Limb (tissue), 2 donors: Measurements from ENCODE around the gene OR1I1.

ENCODE experiments used
- DNase-seq, 2 donors: peaks; one replicate each; pipeline ENCODE4 v3.0.0-alpha.2; 2016; ENCODE audit errors: extremely low spot score in 2 of 2

OR1I1 gene

DNA sequence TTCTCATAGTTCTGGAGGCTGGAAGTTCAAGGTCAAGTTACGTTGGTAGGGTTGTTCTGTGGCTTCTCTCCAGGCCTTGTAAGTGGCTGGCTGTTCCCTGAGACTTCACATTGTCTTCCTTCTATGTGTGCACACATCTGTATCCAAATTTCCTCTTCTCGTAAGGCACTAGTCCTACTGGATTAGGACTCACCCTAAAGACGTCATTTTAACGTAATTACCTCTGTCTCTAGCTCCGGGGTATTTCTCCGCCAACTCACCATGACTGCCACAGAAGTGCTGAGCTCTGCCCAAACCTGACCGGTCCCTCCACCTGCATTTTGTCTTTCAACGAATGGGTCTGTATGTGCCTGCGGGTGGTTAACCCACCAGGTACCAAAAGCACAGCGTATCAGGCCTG lies 16.4 kb downstream of the OR1I1 start:
- DNase-seq = no peak

DNA sequence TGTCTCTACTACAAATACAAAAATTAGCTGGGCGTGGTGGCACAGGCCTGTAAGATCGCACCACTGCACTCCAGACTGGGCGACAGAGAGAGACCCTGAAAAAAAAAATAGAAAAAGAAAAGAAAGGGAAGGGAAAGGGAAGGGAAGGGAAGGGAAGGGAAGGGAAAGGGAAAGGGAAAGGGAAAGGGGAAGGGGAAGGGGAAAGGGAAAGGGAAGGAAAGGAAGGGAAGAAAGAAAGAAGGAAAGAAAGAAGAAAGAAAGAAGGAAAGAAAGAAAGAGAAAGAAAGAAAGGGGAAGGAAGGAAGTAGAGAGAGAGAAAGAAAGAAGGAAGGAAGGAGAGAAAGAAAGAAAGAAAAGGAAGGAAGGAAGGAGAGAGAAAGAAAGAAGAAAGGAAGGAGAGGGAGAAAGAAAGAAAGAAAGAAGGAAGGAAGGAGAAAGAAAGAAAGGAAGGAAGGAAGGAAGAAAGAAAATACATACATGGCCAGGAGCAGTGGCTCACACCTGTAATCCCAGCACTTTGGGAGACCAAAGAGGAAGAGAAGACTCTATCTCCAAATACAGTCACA lies 17.1 kb downstream of the OR1I1 start:
- no peak for DNase-seq

DNA sequence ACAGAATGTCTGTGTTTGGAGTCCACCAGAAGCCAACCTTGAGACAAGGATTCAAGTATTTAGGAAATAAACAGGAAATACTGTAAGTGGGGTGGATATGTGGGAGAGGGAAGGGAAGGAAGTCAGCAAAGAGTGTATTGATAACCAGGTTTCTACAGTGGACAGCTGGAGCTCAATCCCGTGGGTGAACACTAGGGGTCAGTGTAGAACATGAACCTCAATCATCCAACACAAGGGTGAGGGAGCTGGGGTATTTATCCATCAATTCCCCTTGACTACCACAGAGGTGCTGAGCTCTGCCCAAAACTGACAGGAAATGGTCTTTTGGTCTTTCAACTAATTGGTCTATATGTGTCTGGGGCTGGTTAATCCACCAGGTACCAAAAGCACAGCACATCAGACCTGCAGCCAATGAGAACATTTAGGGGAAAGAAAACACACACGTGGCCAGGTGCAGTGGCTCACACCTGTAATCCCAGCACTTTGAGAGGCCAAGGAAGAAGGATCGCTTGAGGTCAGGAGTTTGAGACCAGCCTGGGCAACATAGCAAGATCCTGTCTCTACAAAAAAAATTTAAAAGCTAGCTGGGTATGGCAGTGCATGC lies 19.6 kb downstream of the OR1I1 start:
- DNase-seq = no peak

DNA sequence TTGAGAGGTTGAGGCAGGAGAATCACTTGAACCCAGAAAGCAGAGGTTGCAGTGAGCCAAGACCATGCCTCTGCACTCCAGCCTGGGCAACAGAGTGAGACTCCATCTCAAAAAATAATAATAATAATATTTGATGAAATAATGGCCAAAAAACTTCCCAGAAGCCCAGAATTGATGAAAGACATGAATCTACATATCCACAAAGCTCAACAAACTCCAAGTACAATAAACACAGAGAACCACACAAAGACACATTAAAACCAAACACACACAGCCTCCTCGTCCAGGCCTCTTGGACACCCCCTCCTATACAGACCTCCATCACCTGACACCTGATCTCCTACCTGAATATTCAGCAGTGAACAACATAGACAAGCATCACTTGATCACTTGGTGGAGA lies 22.0 kb downstream of the OR1I1 start:
- no peak for DNase-seq

DNA sequence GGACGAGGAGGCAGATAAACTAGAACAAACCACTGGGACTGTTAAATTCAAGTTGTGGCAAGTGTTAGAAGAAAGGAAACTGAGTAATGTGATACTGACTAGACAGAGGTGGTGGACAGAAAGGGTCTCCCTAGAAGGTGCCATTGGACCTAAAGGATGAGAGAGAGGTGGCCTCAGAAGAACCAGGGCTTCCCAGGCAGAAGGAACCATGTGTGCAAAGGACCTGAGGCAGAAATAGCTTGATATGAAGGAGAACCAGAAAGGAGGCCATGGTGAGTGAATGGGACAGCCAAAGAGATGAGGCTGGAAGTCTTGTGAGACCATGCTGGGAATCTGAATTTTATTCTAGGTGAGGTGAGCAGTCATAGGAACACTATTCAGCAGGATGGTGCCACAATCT lies 22.4 kb downstream of the OR1I1 start:
- no peak for DNase-seq

DNA sequence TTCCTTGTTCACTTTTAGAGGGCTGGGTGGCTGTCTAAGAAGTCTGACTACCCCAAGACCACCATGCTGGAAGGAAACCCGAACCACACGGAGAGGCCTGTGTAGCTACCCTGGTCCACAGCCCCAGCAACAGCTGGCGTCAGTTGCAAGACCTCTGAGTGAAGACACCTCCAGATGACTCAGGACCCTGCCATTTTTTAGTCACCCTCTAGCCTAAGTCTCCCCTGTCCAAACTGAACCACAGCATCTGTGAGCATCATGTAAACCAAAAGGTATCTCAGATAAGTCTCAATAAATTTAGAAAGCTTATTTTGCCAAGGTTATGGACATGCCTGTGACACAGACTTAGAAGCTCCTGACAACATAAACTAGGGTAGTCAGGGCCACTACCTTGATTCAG lies 23.0 kb downstream of the OR1I1 start:
- no peak for DNase-seq

DNA sequence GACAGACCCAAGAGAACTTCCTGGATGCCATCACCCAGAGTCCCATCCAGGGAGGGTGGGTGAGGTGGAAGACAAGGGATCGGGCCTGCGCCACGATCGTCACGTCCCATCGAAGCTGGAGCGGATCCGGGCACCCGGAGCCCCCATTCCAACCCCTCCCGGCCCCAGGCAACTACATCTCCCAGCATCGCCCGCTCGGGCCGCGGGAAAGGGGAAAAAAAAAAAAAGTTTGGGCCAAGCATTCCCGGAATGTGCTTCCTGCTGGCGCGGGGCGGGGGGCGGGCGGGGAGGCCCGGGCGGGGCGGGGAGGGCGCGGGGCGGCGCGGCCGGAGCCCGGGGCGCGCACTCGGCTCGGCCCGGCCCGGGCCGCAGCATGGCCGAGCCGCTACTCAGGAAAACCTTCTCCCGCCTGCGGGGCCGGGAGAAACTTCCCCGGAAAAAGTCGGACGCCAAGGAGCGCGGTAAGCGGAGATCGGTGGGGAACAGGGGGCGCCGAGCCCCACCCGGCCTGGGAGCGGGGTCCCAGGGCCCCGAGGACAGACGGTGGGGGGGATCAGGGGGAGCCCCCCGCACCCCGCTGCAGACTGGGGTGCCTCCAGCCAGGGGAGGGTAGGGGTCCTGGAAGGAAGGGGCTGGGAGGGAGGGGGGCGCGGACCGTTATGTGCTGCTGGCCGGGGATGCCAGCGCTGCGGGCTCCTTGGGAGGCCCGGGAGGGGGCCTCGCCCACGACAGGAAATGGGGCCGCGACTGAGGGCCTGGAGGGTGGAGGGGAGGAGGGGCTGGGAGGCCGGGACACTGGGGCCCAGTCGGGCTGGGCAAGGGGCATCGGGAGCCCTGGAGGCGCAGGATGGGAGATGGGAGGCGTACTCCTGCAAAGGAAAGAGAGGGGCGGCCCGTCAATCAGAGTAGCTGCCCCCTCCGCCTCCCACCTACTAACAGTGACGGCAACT lies 25.3 kb downstream of the OR1I1 start, which contains the start of gene SYDE1:
Gene SYDE1 (plus strand): TSS at position 341 of the 950 bp plus-strand sequence. CDS start 33 bp downstream, at position 374.
- peak; percentile 57 to 79 for DNase-seq

DNA sequence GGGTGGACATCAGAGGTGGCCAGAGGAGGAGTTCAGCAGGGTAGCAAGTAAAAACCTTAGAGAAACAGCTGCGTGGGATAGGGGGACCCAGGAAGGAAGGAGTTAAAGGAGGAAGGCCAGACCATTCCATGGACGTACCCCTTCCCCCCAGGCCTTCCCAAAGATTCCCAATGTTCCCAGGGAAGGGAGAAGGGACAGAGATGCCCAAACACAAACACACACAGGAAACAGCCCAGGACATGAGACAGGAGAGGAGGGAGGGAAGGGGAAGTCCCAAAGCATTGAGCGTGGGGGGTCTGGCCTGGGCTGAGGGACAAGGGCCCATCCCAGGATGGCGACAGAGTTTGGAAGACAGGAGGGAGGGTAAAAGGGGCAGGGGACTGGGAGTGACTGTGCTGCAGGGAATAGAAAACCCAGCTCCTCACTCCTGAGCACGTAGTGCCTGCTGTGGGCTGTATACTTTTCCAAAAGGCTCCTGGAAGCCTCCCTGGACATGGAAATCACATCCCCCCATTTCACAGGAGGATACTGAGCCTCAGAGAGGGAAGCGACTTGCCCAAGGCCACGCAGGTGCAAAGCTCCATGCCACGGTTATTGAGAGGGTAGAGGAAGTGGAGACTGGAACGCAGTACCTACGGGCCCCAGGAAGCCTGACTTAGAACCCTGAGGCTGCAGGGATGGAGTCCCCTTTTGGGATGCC lies 26.3 kb downstream of the OR1I1 start:
- DNase-seq = no peak

DNA sequence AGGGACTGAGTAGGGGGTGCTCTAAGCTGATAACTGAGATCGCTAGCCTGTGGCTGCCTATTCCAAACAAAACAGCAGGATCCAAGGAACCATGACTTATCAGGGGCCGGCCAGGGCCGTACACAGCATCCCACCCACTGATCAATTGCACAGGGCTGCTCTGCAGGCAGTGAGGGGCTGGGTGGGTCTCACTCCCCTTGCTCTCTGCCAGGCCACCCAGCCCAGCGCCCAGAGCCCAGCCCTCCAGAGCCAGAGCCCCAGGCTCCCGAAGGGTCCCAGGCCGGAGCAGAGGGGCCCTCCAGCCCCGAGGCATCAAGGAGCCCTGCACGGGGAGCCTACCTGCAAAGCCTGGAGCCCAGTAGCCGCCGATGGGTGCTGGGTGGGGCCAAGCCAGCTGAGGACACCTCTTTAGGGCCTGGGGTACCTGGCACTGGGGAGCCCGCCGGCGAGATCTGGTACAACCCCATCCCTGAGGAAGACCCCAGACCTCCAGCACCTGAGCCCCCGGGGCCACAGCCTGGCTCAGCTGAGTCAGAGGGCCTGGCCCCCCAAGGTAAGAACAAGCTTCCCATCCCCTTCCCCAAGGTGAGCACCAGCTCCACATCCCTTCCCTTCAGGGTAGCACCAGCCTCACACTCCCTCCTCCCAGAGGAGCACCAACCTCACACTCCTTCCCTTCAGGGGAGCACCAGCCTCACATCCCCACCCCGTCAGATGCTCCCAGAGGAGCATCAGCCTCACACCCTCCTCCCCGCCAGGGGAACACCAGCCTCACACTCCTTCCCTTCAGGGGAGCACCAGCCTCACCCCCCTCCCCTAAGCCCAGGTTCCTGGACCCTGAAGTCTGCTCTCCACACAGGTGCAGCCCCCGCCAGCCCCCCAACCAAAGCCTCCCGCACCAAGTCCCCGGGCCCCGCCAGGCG lies 27.1 kb downstream of the OR1I1 start:
- DNase-seq = no peak

DNA sequence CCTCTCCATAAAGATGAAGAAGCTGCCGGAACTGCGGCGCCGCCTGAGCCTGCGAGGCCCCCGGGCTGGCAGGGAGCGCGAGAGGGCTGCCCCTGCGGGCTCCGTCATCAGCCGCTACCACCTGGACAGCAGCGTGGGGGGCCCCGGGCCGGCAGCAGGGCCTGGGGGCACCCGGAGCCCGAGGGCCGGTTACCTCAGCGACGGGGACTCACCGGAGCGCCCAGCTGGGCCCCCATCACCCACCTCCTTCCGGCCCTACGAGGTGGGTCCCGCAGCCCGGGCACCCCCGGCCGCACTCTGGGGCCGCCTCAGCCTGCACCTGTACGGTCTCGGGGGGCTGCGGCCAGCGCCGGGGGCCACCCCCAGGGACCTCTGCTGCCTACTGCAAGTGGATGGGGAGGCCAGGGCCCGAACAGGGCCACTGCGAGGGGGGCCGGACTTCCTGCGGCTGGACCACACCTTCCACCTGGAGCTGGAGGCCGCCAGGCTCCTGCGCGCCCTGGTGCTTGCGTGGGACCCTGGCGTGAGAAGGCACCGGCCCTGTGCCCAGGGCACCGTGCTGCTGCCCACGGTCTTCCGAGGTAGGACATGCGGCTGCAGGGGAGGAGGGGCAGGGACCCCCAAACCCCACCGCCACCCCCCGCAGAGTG lies 27.9 kb downstream of the OR1I1 start:
- no peak for DNase-seq

DNA sequence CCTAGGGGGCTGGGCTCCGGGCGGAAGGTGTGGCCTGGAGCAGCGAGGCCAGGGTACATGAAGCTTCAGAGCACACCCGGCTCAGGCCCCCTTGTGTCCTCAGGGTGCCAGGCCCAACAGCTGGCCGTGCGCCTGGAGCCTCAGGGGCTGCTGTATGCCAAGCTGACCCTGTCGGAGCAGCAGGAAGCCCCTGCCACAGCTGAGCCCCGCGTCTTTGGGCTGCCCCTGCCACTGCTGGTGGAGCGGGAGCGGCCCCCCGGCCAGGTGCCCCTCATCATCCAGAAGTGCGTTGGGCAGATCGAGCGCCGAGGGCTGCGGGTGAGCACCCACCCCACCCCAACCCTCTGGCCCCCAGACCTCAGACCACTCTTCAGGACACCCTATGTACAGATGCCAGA lies 28.4 kb downstream of the OR1I1 start:
- DNase-seq = no peak

DNA sequence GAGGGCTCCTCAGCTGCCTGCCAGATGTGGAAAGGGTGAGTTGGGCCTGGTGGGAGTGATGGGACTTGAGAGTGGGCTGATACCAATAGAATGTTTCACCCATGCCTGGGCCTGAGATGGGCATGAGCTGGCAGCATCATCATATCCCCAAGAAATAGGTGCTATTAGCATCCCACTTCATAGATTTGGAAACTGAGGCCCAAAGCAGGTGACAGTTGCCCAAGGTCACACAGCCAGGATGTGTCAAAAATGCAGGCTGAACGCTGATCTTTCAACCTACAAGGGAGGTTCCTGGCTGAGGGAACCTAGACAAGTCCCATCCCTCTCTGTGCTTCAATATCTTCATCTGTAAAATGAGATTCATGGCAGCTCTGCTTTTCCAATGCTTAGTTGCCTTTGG lies 29.7 kb downstream of the OR1I1 start:
- no peak for DNase-seq

DNA sequence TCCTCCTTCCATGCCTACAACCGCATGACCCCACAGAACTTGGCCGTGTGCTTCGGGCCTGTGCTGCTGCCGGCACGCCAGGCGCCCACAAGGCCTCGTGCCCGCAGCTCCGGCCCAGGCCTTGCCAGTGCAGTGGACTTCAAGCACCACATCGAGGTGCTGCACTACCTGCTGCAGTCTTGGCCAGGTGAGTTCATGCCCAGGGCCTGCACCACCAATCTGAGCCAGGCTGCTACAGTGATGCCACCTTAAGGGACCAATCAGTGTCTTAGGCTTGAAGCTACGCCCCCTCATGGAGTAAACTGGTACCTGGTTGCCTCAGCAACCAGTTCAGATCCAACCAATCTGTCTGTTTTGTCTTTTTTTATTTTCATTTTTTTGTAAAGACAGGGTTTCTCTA lies 30.4 kb downstream of the OR1I1 start:
- no peak for DNase-seq

DNA sequence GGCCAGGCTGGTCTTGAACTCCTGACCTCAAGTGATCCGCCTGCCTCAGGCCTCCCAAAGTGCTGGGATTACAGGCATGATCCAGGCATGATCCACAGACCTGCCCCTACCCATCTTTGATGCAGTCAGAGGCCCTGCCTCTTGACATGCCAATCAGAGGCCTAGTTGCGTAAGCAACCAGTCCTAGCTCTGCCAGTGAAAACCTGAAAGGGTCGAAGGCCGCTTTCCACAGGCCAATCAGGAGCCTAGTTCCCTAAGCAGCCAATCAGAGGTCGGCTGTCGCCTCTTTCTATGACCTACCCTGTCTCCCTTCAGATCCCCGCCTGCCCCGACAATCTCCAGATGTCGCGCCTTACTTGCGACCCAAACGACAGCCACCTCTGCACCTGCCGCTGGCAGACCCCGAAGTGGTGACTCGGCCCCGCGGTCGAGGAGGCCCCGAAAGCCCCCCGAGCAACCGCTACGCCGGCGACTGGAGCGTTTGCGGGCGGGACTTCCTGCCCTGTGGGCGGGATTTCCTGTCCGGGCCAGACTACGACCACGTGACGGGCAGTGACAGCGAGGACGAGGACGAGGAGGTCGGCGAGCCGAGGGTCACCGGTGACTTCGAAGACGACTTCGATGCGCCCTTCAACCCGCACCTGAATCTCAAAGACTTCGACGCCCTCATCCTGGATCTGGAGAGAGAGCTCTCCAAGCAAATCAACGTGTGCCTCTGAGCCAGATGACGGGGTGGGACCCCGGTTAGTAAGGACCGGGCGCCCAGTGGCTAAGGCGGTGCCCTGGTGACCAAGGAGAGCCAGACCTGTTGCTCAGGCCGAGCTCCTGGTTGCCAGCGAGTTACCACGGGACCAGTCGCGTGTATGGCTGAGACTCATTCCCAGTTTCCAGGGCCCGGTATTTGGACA lies 31.5 kb downstream of the OR1I1 start:
- no peak for DNase-seq

DNA sequence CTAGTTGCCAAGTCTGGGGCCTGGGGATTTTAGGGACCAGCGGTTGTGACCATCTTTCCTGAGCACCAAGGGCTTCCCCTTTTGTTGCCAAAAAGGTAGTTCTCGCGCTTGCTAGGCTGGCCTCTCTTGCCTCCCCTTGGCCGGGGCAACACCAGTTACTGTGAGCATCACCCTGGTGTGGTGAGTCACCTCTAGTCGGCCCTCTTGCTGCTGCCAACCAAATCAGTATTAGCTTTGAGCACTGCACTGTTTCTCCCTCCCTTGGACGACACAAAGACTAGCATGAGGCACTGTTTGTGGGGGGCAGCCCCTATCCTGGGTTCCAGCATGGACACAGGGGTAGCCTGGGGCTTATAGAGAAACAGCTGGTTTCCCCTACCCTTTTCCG lies 32.1 kb downstream of the OR1I1 start:
- no peak for DNase-seq

DNA sequence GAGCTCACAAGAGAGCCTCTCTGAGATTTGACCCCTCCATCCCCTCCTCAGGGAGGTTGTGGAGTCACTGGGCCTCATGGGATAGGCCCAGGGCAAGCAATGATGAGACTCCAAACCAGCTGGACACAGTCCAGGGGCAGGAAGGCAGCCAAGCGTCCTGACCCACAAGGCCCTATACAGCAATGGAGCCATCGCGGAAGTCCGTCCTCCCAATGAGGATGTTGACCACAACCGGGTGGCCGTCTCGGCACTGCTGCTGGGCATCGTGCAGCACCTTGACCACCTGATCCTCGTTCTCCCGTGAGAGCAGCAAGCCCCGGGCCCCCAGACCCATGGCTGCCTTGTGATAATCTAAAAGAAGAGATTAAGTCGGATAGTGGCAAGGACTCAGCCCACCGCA lies 33.1 kb downstream of the OR1I1 start:
- DNase-seq = no peak

DNA sequence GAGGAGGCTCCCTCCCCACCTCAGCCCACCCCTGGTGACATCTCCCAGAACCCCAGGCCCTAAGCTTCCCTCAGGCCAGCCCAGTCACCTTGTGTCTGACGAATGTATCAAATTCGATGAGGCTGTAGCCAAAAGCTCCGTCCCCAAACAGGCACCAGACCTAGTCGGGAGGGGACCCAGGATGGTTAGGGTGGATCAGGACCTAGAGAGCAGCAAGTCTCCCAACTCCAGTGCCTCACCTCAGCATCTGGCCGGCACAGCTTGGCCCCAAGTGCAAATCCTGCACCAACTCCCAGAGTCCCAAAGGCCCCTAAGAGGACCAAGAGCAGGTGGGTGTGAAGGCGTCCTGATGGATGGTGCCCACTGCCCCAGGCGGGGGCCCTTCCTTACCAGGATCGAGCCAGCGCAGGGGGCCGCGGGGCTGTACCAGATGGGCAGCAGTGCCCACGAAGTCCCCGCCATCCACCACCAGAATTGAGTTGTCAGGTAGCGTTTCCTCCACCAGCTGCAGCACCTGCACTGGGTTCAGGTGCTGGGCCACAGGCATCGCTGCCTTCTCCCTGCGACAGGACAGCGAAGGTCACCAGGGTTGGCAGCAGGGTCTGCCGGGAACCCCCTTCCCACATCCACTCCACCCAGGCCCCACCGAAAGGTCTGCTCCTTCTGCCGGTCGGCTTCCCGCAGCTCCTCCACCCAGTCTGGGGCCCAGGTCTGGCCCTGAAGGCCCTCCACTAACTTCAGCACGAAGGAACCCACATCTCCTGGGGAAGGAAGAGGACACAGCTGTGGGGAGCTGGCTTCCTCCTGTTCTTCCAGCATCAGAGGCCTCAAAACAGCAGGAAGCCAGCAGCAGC lies 34.0 kb downstream of the OR1I1 start:
- no peak for DNase-seq

DNA sequence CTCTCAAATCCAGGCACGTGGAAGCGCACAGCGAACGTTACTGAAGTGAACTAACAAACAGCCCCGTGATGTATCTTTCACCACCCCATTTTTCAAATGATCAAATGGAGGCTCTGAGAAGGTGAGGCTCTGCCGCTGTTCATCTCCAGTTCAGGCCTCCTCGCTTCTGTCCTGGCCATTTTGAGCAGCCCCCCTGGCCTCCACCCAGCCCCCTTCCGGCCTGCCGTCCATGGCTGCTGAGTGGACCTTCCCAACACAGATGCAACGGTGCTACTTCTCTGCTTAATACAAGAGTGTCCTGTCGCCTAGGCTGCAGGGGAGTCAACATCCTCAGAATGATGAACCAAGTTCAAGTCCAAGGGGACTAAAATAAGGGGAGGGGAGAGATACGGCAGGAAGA lies 34.8 kb downstream of the OR1I1 start:
- no peak for DNase-seq
